GM23338 (cell line): Measurements from ENCODE around the gene TMEM217.

Experiments
- CREB1 ChIP-seq: fragments of 250-450 bp; sonication (Bioruptor Pico); IDR thresholded peaks from 2 replicates; pipeline ENCODE4 v1.5.0; 2020; ENCODE audit warnings: low read depth, mild to moderate bottlenecking, moderate library complexity
- EZH2 ChIP-seq: fragments of 200-600 bp; sonication (generic); IDR thresholded peaks from one replicate; pipeline ENCODE4 v1.8.0; 2017; ENCODE audit warnings: antibody characterized with exemption, mild to moderate bottlenecking, low read depth; ENCODE audit not compliant: unreplicated experiment
- EZH2phosphoT487 ChIP-seq: fragments of 200-600 bp; sonication (generic); IDR thresholded peaks from one replicate; pipeline ENCODE4 v1.8.1; 2018; ENCODE audit warnings: antibody characterized with exemption; ENCODE audit not compliant: unreplicated experiment
- JUNB ChIP-seq: IDR thresholded peaks from one replicate; pipeline ENCODE4 v1.6.1; 2016; ENCODE audit warnings: antibody characterized with exemption; ENCODE audit not compliant: unreplicated experiment
- NANOG ChIP-seq: IDR thresholded peaks from 2 replicates; pipeline ENCODE4 v1.6.1; 2016; ENCODE audit warnings: antibody characterized with exemption, borderline replicate concordance
- POLR2AphosphoS5 ChIP-seq: IDR thresholded peaks from 2 replicates; pipeline ENCODE4 v1.6.1; 2016; ENCODE audit warnings: antibody characterized with exemption, low read depth
- STAT1 ChIP-seq: IDR thresholded peaks from one replicate; pipeline ENCODE4 v1.6.1; 2016; ENCODE audit warnings: antibody characterized with exemption; ENCODE audit not compliant: unreplicated experiment
- ZNF114 ChIP-seq: fragments of 250-450 bp; sonication (Bioruptor Pico); IDR thresholded peaks from 2 replicates; pipeline ENCODE4 v1.5.0; 2020; ENCODE audit warnings: mild to moderate bottlenecking, moderate library complexity
- ZNF331 ChIP-seq: fragments of 250-450 bp; sonication (Bioruptor Pico); IDR thresholded peaks from 2 replicates; pipeline ENCODE4 v1.5.0; 2020; ENCODE audit warnings: low read depth, mild to moderate bottlenecking, moderate library complexity
- TF ChIP-seq, protein P1 (sequence below), 2 experiments: fragments of 200-600 bp in 1 of 2; sonication (generic) in 1 of 2; conservative IDR thresholded peaks; 2 replicates each; pipeline versions ENCODE4 v1.5.1 to v1.6.1; 2016 to 2017; ENCODE audit warnings: antibody characterized with exemption in 2 of 2, low read depth in 2 of 2, mild to moderate bottlenecking in 2 of 2, moderate library complexity in 1 of 2
- TF ChIP-seq, protein P2 (sequence below): IDR thresholded peaks from one replicate; pipeline ENCODE4 v1.6.1; 2018; ENCODE audit warnings: antibody characterized with exemption; ENCODE audit not compliant: unreplicated experiment
- TF ChIP-seq, protein P3 (sequence below): IDR thresholded peaks from 2 replicates; pipeline ENCODE4 v1.6.1; 2016; ENCODE audit warnings: antibody characterized with exemption
- TF ChIP-seq, protein P4 (sequence below): fragments of 250-450 bp; sonication (Bioruptor Pico); IDR thresholded peaks from 2 replicates; pipeline ENCODE4 v1.5.0; 2020; ENCODE audit warnings: mild to moderate bottlenecking, moderate library complexity

DNA sequence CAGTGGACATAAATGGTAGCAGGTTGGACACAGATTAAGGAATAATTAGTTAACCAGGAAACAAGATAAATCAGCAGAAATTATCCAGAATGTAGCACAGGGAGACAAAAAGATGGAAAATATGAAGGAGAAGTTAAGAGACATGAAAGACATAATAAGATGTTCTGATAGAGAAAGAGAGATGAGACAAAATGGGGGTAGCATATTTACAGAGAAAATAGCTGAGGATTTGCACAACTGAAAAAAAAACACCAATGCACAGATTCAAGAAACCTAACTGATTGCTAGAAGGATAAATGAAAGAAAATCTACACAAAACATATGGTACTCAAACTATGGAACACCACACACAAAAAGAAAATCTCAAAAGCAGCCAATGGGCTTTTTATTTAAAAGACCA lies 35.0 kb downstream of the TMEM217 start:
- TF ChIP-seq, protein P1, sequence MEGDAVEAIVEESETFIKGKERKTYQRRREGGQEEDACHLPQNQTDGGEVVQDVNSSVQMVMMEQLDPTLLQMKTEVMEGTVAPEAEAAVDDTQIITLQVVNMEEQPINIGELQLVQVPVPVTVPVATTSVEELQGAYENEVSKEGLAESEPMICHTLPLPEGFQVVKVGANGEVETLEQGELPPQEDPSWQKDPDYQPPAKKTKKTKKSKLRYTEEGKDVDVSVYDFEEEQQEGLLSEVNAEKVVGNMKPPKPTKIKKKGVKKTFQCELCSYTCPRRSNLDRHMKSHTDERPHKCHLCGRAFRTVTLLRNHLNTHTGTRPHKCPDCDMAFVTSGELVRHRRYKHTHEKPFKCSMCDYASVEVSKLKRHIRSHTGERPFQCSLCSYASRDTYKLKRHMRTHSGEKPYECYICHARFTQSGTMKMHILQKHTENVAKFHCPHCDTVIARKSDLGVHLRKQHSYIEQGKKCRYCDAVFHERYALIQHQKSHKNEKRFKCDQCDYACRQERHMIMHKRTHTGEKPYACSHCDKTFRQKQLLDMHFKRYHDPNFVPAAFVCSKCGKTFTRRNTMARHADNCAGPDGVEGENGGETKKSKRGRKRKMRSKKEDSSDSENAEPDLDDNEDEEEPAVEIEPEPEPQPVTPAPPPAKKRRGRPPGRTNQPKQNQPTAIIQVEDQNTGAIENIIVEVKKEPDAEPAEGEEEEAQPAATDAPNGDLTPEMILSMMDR (conservative IDR thresholded peaks at IDR 0.05; ENCODE audit: low read depth in 2 of 2): no peak
- TF ChIP-seq POLR2AphosphoS5 (no peak), JUNB (no peak), EZH2 (no peak), CREB1 (CRISPR knock-in tag) (no peak), EZH2phosphoT487 (no peak), NANOG (no peak), STAT1 (no peak), ZNF331 (CRISPR knock-in tag) (no peak), ZNF114 (CRISPR knock-in tag) (no peak)
- TF ChIP-seq, protein P2, sequence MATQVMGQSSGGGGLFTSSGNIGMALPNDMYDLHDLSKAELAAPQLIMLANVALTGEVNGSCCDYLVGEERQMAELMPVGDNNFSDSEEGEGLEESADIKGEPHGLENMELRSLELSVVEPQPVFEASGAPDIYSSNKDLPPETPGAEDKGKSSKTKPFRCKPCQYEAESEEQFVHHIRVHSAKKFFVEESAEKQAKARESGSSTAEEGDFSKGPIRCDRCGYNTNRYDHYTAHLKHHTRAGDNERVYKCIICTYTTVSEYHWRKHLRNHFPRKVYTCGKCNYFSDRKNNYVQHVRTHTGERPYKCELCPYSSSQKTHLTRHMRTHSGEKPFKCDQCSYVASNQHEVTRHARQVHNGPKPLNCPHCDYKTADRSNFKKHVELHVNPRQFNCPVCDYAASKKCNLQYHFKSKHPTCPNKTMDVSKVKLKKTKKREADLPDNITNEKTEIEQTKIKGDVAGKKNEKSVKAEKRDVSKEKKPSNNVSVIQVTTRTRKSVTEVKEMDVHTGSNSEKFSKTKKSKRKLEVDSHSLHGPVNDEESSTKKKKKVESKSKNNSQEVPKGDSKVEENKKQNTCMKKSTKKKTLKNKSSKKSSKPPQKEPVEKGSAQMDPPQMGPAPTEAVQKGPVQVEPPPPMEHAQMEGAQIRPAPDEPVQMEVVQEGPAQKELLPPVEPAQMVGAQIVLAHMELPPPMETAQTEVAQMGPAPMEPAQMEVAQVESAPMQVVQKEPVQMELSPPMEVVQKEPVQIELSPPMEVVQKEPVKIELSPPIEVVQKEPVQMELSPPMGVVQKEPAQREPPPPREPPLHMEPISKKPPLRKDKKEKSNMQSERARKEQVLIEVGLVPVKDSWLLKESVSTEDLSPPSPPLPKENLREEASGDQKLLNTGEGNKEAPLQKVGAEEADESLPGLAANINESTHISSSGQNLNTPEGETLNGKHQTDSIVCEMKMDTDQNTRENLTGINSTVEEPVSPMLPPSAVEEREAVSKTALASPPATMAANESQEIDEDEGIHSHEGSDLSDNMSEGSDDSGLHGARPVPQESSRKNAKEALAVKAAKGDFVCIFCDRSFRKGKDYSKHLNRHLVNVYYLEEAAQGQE: no peak
- TF ChIP-seq, protein P3, sequence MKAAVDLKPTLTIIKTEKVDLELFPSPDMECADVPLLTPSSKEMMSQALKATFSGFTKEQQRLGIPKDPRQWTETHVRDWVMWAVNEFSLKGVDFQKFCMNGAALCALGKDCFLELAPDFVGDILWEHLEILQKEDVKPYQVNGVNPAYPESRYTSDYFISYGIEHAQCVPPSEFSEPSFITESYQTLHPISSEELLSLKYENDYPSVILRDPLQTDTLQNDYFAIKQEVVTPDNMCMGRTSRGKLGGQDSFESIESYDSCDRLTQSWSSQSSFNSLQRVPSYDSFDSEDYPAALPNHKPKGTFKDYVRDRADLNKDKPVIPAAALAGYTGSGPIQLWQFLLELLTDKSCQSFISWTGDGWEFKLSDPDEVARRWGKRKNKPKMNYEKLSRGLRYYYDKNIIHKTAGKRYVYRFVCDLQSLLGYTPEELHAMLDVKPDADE: no peak
- TF ChIP-seq, protein P4, sequence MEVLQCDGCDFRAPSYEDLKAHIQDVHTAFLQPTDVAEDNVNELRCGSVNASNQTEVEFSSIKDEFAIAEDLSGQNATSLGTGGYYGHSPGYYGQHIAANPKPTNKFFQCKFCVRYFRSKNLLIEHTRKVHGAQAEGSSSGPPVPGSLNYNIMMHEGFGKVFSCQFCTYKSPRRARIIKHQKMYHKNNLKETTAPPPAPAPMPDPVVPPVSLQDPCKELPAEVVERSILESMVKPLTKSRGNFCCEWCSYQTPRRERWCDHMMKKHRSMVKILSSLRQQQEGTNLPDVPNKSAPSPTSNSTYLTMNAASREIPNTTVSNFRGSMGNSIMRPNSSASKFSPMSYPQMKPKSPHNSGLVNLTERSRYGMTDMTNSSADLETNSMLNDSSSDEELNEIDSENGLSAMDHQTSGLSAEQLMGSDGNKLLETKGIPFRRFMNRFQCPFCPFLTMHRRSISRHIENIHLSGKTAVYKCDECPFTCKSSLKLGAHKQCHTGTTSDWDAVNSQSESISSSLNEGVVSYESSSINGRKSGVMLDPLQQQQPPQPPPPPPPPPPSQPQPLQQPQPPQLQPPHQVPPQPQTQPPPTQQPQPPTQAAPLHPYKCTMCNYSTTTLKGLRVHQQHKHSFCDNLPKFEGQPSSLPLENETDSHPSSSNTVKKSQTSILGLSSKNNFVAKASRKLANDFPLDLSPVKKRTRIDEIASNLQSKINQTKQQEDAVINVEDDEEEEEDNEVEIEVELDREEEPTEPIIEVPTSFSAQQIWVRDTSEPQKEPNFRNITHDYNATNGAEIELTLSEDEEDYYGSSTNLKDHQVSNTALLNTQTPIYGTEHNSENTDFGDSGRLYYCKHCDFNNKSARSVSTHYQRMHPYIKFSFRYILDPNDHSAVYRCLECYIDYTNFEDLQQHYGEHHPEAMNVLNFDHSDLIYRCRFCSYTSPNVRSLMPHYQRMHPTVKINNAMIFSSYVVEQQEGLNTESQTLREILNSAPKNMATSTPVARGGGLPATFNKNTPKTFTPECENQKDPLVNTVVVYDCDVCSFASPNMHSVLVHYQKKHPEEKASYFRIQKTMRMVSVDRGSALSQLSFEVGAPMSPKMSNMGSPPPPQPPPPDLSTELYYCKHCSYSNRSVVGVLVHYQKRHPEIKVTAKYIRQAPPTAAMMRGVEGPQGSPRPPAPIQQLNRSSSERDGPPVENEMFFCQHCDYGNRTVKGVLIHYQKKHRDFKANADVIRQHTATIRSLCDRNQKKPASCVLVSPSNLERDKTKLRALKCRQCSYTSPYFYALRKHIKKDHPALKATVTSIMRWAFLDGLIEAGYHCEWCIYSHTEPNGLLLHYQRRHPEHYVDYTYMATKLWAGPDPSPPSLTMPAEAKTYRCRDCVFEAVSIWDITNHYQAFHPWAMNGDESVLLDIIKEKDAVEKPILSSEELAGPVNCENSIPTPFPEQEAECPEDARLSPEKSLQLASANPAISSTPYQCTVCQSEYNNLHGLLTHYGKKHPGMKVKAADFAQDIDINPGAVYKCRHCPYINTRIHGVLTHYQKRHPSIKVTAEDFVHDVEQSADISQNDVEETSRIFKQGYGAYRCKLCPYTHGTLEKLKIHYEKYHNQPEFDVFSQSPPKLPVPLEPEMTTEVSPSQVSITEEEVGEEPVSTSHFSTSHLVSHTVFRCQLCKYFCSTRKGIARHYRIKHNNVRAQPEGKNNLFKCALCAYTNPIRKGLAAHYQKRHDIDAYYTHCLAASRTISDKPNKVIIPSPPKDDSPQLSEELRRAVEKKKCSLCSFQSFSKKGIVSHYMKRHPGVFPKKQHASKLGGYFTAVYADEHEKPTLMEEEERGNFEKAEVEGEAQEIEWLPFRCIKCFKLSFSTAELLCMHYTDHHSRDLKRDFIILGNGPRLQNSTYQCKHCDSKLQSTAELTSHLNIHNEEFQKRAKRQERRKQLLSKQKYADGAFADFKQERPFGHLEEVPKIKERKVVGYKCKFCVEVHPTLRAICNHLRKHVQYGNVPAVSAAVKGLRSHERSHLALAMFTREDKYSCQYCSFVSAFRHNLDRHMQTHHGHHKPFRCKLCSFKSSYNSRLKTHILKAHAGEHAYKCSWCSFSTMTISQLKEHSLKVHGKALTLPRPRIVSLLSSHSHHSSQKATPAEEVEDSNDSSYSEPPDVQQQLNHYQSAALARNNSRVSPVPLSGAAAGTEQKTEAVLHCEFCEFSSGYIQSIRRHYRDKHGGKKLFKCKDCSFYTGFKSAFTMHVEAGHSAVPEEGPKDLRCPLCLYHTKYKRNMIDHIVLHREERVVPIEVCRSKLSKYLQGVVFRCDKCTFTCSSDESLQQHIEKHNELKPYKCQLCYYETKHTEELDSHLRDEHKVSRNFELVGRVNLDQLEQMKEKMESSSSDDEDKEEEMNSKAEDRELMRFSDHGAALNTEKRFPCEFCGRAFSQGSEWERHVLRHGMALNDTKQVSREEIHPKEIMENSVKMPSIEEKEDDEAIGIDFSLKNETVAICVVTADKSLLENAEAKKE (CRISPR knock-in tag): no peak
